Measurements from ENCODE around the gene ATP6V1G2. TPM values are rescaled to one million over a fixed set of nuclear protein-coding genes. Genes with fewer than 3 reads are reported as not detected.
A peak's percentile ranks its signal among the peaks of the same experiment; 100 is the strongest.

ATP6V1G2 gene
- total RNA-seq, 2 donors from 2014 or later, result 1.0 TPM; not detected in 1

- WGBS, 2 donors, result 46 to 60% methylated on average over 8 to 9 of the region's 9 CpGs
- no peaks in the 10 kb centered on the region for H3K36me3 ChIP-seq (replicated peaks in 1 of 2; ENCODE audit: insufficient read depth in 1 of 2, low read depth in 2 of 2)
- DNase-seq (no peak), ATAC-seq (no peak)
- H3K9me3 ChIP-seq, result no peaks in the 10 kb centered on the region
- H3K4me1 ChIP-seq, result no peaks in the 10 kb centered on the region
- H3K4me3 ChIP-seq, result no peak overlapping the region
- H3K27me3 ChIP-seq, result no peaks in the 10 kb centered on the region
- TF ChIP-seq POLR2A (IDR thresholded peaks at IDR 0.05) (no peak), CTCF (IDR thresholded peaks at IDR 0.05) (no peak)
- H3K27ac ChIP-seq, result no peak overlapping the region
- intact Hi-C loops (cut with DNase I), result no loop called here
Measured at GRCh38 chr6:31567531-31568370, 21.3 kb upstream of the ATP6V1G2 start.

GRCh38 chr6:31560697-31561058 is 14.3 kb upstream of the ATP6V1G2 start:
- ATAC-seq (no peak), DNase-seq (no peak)
- peak overlapping the region in 1 of 4 donors; percentile 53 for H3K27ac ChIP-seq
- TF ChIP-seq POLR2A (IDR thresholded peaks at IDR 0.05) (peak in 1 of 3 donors; percentile 2), CTCF (IDR thresholded peaks at IDR 0.05) (no peak)
- H3K4me3 ChIP-seq, result no peak overlapping the region
- intact Hi-C loops (cut with DNase I), result no loop called here
- peaks cover 10 to 11% of the 10 kb centered on the region in 2 donors for H3K36me3 ChIP-seq (replicated peaks in 1 of 2; ENCODE audit: insufficient read depth in 1 of 2, low read depth in 2 of 2)
- no peaks in the 10 kb centered on the region for H3K27me3 ChIP-seq
- no peaks in the 10 kb centered on the region for H3K9me3 ChIP-seq
- peaks cover 7% of the 10 kb centered on the region for H3K4me1 ChIP-seq

GRCh38 chr6:31559958-31560696 is 13.7 kb upstream of the ATP6V1G2 start:
- H3K36me3 ChIP-seq (replicated peaks in 1 of 2; ENCODE audit: insufficient read depth in 1 of 2, low read depth in 2 of 2), result peaks cover 10 to 11% of the 10 kb centered on the region in 2 donors
- no peak overlapping the region for H3K4me3 ChIP-seq
- peak overlapping the region in 2 of 4 donors; percentile 21 to 53 for H3K27ac ChIP-seq
- intact Hi-C loops (cut with DNase I), result no loop called here
- peaks cover 7% of the 10 kb centered on the region for H3K4me1 ChIP-seq
- DNase-seq (peak in 2 of 4 donors; percentile 25 to 69), ATAC-seq (peak; percentile 66)
- whole genome bisulfite sequencing, 2 donors, result 58 to 85% methylated on average over 7 of the region's 7 CpGs
- H3K27me3 ChIP-seq, result no peaks in the 10 kb centered on the region
- no peaks in the 10 kb centered on the region for H3K9me3 ChIP-seq
- no peak for TF ChIP-seq CTCF (IDR thresholded peaks at IDR 0.05)
- no peak for TF ChIP-seq POLR2A (IDR thresholded peaks at IDR 0.05)

GRCh38 chr6:31559606-31559957 is 13.2 kb upstream of the ATP6V1G2 start:
- DNase-seq (no peak), ATAC-seq (no peak)
- TF ChIP-seq POLR2A (IDR thresholded peaks at IDR 0.05), result no peak
- TF ChIP-seq CTCF (IDR thresholded peaks at IDR 0.05), result no peak
- Histone ChIP-seq H3K4me3 (no peak overlapping the region), H3K36me3 (replicated peaks in 1 of 2; ENCODE audit: insufficient read depth in 1 of 2, low read depth in 2 of 2) (peaks cover 10 to 11% of the 10 kb centered on the region in 2 donors), H3K4me1 (peaks cover 7% of the 10 kb centered on the region), H3K27me3 (no peaks in the 10 kb centered on the region), H3K9me3 (no peaks in the 10 kb centered on the region), H3K27ac (peak overlapping the region in 2 of 4 donors; percentile 21 to 53)
- intact Hi-C loops (cut with DNase I), result no loop called here
- 72 to 77% methylated on average over 4 of the region's 4 CpGs for WGBS, 2 donors

Measured in body of pancreas (tissue), 4 donors.